K562 (cell line): ENCODE results near the gene PRUNE1. TPM values are rescaled to one million over a fixed set of nuclear protein-coding genes. Genes with fewer than 3 reads are reported as not detected.

Source experiments
- BHLHE40 ChIP-seq: IDR thresholded peaks from 2 replicates; pipeline ENCODE4 v1.6.1; 2011; ENCODE audit warnings: low read length, improper control_type of control experiment
- CTBP1 ChIP-seq: fragments of 450-650 bp; IDR thresholded peaks from 2 replicates; pipeline ENCODE4 v1.6.1; 2016; ENCODE audit warnings: borderline replicate concordance
- EWSR1 ChIP-seq: fragments of 450-650 bp; IDR thresholded peaks from 2 replicates; pipeline ENCODE4 v1.6.1; 2018; ENCODE audit warnings: borderline replicate concordance, mild to moderate bottlenecking, low read depth, moderate library complexity; ENCODE audit not compliant: partially characterized antibody
- FOXA1 ChIP-seq: fragments of 450-650 bp; IDR thresholded peaks from 2 replicates; pipeline ENCODE4 v1.6.1; 2016; ENCODE audit warnings: mild to moderate bottlenecking, borderline replicate concordance
- KAT7 ChIP-seq: sonication (generic); formaldehyde crosslinking; IDR thresholded peaks from 2 replicates; pipeline ENCODE4 v1.8.0; 2022; ENCODE audit warnings: missing genetic modification reagents, mild to moderate bottlenecking, borderline replicate concordance
- MBD1 ChIP-seq: fragments of 250-450 bp; sonication (Bioruptor Pico); IDR thresholded peaks from 2 replicates; pipeline ENCODE4 v1.8.0; 2022; ENCODE audit warnings: inconsistent platforms
- MITF ChIP-seq: IDR thresholded peaks from 2 replicates; pipeline ENCODE4 v1.6.1; 2014; ENCODE audit warnings: antibody characterized with exemption
- OTX1 ChIP-seq: fragments of 450-650 bp; formaldehyde crosslinking; IDR thresholded peaks from 2 replicates; pipeline ENCODE4 v1.4.0; 2022; ENCODE audit warnings: mild to moderate bottlenecking
- POLR2H ChIP-seq: IDR thresholded peaks from 2 replicates; pipeline ENCODE4 v1.6.1; 2016; ENCODE audit warnings: missing genetic modification characterization, low read depth, mild to moderate bottlenecking, control low read depth, missing compliant biosample characterization, moderate library complexity
- POLR3A ChIP-seq: IDR thresholded peaks from 2 replicates; pipeline ENCODE4 v1.6.1; 2011; ENCODE audit warnings: borderline replicate concordance, mild to moderate bottlenecking, moderate library complexity; ENCODE audit not compliant: insufficient read length, insufficient read depth; ENCODE audit errors: extremely low read depth
- PTRF ChIP-seq: fragments of 450-650 bp; IDR thresholded peaks from 2 replicates; pipeline ENCODE4 v1.6.1; 2016; ENCODE audit warnings: mild to moderate bottlenecking, missing genetic modification characterization, missing compliant biosample characterization
- TBL1XR1 ChIP-seq, 2 experiments: IDR thresholded peaks; 2 replicates each; pipeline ENCODE4 v1.6.1; 2012; ENCODE audit warnings: improper control_type of control experiment in 2 of 2, low read length in 2 of 2, mild to moderate bottlenecking in 1 of 2
- ZNF174 ChIP-seq: fragments of 250-450 bp; sonication (Bioruptor Pico); IDR thresholded peaks from 2 replicates; pipeline ENCODE4 v1.4.0; 2020; ENCODE audit warnings: mild to moderate bottlenecking
- ZNF518B ChIP-seq: fragments of 250-450 bp; sonication (Bioruptor Pico); IDR thresholded peaks from 2 replicates; pipeline ENCODE4 v1.5.0; 2021; ENCODE audit warnings: mild to moderate bottlenecking, moderate library complexity
- polyA plus RNA-seq, 8 experiments: library from polyadenylated mRNA; depleted of rRNA in 4 of 8; stranded (reverse) in 5 of 8; unstranded in 3 of 8; fragments of >200 nt; fragmentation: Nextera tagmentation in 2 of 8; fragmentation: Illumina TruSeq in 1 of 8; extraction: Ambion mirVana in 2 of 8; extraction: Trizol in 1 of 8; gene quantifications; 2 replicates each; pipeline versions ENCODE4 v1.2.1 to v1.2.3, GENCODE V29; 2011 to 2014; ENCODE audit warnings: inconsistent platforms in 1 of 8, missing spikeins in 1 of 8
- total RNA-seq, 7 experiments: library from RNA; depleted of rRNA in 6 of 7; stranded (reverse); fragments of >200 nt in 6 of 7; fragmentation: Illumina TruSeq in 2 of 7; extraction: Trizol in 2 of 7; gene quantifications; 2 replicates each; pipeline versions ENCODE4 v1.2.1 to v1.2.3, GENCODE V29; 2011 to 2021; ENCODE audit warnings: low replicate concordance in 1 of 7
- TF ChIP-seq, protein P1 (sequence below): fragments of 150-350 bp; IDR thresholded peaks from 2 replicates; pipeline ENCODE4 v1.6.1; 2014; ENCODE audit warnings: low read depth, mild to moderate bottlenecking, low read length, borderline replicate concordance
- TF ChIP-seq, protein P2 (sequence below): sonication (generic); formaldehyde crosslinking; IDR thresholded peaks from 2 replicates; pipeline ENCODE4 v1.8.1; 2023; ENCODE audit warnings: mild to moderate bottlenecking, missing genetic modification reagents

PRUNE1 gene
- total and polyA plus RNA-seq, 9 of the 15 experiments (the other 6 are each of a cell fraction or from before 2014, with no cell fraction given) = 16.7 to 48.3 (median 26.2) TPM

- no peak for TF ChIP-seq POLR2H (tag)
- no peak for TF ChIP-seq FOXA1
- peak; percentile 45; the same call in 1 of the 2 replicates for TF ChIP-seq CTBP1
- TF ChIP-seq TBL1XR1 (IDR thresholded peaks at IDR 0.05; ENCODE audit: low read length in 2 of 2) = no peak
- no peak for TF ChIP-seq EWSR1
- no peak for TF ChIP-seq OTX1
- TF ChIP-seq, protein P1, sequence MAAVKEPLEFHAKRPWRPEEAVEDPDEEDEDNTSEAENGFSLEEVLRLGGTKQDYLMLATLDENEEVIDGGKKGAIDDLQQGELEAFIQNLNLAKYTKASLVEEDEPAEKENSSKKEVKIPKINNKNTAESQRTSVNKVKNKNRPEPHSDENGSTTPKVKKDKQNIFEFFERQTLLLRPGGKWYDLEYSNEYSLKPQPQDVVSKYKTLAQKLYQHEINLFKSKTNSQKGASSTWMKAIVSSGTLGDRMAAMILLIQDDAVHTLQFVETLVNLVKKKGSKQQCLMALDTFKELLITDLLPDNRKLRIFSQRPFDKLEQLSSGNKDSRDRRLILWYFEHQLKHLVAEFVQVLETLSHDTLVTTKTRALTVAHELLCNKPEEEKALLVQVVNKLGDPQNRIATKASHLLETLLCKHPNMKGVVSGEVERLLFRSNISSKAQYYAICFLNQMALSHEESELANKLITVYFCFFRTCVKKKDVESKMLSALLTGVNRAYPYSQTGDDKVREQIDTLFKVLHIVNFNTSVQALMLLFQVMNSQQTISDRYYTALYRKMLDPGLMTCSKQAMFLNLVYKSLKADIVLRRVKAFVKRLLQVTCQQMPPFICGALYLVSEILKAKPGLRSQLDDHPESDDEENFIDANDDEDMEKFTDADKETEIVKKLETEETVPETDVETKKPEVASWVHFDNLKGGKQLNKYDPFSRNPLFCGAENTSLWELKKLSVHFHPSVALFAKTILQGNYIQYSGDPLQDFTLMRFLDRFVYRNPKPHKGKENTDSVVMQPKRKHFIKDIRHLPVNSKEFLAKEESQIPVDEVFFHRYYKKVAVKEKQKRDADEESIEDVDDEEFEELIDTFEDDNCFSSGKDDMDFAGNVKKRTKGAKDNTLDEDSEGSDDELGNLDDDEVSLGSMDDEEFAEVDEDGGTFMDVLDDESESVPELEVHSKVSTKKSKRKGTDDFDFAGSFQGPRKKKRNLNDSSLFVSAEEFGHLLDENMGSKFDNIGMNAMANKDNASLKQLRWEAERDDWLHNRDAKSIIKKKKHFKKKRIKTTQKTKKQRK = no peak
- TF ChIP-seq POLR3A = no peak
- no peak for TF ChIP-seq ZNF518B (CRISPR knock-in tag)
- TF ChIP-seq, protein P2, sequence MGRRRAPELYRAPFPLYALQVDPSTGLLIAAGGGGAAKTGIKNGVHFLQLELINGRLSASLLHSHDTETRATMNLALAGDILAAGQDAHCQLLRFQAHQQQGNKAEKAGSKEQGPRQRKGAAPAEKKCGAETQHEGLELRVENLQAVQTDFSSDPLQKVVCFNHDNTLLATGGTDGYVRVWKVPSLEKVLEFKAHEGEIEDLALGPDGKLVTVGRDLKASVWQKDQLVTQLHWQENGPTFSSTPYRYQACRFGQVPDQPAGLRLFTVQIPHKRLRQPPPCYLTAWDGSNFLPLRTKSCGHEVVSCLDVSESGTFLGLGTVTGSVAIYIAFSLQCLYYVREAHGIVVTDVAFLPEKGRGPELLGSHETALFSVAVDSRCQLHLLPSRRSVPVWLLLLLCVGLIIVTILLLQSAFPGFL = no peak
- TF ChIP-seq MBD1 (CRISPR knock-in tag) = no peak
- TF ChIP-seq ZNF174 (CRISPR knock-in tag) = no peak
- TF ChIP-seq KAT7 (CRISPR knock-in tag) = no peak
- peak; percentile 88 for TF ChIP-seq BHLHE40
- TF ChIP-seq PTRF (tag) = no peak
- TF ChIP-seq MITF = 0 out of 2 replicates have a peak, but pooled peaks have one; percentile 19
These were observed 9.1 kb upstream of the PRUNE1 start (continued) for GRCh38 chr1:150999051-150999674.
